GM18861 (cell line): ENCODE data around the gene CST6.
"Not testable (repeated sequence)": the region's sequence is repeated elsewhere in the genome, so short reads cannot be mapped to it uniquely, and the experiment has no call there.

Experiments used
- ATAC-seq: cut with Tn5 transposase; IDR thresholded peaks from one replicate; pipeline ENCODE4 v1.9.1; 2021; ENCODE audit not compliant: unreplicated experiment

CST6 gene

DNA sequence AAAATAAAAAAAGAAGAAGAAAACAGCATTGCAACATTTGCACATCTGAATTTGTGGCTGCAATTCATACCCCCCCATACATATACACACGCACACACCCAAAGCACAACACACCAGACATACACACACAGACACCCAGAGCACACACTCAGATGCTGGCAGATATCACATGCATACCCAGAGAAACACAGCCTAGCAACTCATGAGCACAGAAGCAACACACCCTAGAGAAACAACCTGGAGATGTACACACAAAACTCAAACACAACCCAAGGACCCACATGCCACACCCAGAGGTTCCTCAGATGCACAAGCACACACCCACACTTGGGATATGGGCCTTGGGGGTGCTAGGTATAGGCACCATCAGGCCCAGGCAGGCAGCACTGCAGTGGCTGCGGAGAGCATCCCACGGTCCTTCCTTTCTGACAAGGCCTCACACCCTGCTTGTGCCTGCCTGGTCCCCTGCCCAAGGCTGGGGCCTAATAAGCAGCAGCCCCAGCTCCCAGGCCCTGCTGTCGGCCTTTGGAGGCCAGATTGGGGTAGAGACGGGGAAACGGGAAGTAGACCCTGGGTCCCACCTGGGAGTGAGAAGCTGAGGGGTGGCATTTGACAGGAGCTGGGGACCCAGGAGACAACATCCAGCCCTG lies 3.1 kb downstream of the CST6 start:
- no peak for ATAC-seq

DNA sequence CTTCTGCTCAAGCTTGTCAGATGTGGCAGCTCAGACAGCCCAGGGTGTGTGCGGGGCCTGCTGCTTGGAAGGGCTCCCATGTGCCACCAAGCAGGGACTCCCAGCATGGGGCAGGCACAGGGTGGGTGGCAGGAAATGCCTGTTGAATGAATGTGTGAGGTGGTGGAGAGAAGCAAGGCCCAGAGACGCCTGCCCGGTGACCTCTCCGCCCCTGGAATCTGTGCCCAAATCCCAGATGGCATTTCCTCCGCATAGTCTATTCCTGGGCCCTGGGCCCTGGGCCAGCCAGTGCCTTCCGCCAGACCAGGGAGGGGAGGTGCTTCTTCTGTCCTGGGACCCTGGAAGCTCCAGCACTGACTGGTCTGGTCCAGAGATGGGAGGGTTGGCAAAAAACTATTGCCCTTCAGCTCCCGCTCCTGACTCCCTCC lies 3.7 kb downstream of the CST6 start:
- no peak for ATAC-seq

DNA sequence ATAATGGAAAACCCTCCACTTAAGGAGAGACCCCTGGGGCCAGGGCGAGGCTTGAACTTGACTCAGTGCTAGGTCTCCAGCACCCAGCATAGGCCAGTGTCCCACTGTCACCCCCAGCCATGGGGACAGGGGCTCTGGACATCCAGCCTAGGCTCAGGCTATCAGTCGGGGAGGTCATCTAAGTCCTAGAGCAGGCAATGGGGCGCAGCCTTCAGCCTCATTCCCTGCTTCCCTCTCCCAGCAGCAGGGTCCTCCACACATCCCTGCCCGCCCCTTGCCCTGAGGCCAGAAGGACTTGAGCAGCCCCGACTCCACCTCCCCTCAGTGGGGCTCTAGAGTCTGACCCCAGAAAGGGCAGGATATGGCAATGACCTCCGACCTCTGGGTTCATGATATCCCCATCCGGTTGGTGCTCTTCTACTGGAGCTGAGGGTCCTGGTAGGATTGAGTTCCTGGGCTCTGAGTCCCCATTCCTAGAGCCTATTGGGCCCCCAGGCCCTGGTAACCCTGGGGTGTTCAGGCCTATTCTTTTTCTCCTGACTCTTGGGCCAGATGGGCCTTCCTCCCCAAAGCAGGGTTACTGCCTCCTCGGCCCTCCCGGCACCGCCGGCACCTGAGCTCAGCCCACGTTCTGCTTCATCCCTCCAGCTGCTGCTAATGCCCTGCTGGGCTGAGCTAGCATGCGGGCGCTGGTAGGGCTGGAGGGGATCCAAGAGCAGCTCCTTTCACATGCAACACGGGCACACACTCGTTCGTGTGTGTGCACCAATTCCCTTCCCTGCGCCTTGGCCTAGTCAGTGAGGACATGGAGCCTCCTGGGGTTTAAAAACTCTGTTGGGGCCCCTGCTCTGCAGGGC lies 4.4 kb downstream of the CST6 start:
- ATAC-seq: no peak

DNA sequence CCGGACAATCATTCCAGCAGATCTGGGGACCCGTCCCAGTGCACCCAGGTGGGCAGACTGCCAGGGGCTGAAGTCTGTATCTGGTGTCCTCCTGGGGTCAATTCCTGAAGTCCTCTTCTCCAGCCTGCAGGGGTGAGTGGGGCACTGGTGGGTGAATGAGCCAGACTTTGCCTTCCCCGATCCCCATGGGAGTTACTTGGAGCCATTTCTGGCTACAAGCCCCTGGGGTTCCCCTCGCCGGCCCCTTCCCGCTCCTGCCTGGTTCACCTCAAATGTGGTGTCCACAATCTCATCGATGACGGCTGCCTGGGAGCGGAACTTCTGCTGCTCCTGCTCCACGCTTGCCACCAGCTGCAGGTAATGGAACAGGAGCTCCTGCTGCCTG lies 5.0 kb downstream of the CST6 start:
- no peak for ATAC-seq

DNA sequence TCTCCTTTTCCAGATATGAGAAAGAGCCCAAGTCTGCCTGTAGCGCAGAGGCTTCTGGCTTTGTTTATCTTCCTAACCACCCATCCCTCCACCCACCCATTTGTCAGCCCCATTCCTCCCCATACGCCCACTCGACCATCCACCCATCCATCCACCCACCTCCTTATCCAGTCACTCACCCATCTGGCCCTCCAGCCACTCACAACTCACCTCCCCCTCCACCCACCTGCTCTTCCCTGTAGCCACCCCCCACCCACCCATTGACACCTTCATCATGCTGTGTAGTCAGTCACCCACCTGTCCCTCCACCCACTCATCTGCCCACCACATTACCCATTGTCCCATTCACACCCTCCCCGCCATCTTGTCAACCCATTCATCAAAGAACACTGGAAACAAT lies 5.5 kb downstream of the CST6 start:
- no peak for ATAC-seq

DNA sequence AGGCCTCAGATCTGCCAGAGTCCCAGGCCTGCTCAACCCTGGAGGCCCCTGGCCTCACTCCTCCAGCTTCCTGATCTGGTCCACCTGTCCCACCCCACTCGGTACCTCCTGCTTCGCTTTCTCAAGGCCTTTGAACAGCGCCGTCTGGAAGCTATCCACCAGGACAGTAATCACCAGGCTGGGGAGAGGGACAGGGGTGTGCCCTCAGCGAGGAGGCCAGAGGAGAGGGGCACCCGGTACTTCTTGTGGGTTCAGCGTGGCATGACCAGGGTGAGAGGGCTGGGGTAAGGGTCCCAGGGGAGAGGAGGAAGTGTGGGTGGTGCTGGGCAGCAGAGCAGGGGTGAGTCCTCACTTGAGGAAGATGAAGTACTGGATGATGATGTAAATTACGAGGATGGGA lies 8.4 kb downstream of the CST6 start:
- ATAC-seq: no peak

DNA sequence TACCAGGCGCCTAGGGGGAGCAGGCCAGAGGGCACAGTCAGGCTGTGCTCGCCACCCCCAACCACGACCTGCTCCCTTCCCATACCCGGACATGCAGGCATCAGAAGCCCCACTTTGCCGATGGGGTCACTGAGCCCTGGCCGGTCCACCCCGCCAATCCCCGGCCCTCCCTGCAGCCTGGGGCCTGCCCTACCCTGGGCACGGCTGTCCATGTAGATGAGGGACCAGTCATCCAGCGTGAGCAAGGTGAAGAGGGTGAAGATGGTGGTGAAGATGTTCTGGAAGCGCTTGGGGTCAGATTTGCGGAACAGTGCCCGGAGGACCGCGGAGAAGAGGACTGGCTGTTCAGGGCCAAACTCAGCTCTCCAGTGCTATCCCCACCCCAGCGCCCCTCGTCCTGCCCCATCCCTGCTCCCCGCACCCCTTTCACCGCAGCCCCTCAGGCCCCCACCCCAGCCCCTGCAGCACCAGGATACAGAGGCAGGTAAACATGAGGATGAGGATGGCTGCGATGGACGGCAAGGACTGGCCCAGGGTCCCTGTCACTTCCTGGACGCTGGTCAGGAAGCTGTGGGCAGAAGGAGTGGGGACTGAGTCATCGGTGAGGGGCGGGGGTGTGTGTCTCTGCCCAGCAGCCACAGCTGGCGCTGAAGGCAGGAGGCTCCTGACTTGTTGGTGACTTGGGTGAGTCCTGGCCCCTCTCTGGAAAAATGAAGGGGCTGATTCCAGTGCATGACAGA lies 9.0 kb downstream of the CST6 start:
- no peak for ATAC-seq

DNA sequence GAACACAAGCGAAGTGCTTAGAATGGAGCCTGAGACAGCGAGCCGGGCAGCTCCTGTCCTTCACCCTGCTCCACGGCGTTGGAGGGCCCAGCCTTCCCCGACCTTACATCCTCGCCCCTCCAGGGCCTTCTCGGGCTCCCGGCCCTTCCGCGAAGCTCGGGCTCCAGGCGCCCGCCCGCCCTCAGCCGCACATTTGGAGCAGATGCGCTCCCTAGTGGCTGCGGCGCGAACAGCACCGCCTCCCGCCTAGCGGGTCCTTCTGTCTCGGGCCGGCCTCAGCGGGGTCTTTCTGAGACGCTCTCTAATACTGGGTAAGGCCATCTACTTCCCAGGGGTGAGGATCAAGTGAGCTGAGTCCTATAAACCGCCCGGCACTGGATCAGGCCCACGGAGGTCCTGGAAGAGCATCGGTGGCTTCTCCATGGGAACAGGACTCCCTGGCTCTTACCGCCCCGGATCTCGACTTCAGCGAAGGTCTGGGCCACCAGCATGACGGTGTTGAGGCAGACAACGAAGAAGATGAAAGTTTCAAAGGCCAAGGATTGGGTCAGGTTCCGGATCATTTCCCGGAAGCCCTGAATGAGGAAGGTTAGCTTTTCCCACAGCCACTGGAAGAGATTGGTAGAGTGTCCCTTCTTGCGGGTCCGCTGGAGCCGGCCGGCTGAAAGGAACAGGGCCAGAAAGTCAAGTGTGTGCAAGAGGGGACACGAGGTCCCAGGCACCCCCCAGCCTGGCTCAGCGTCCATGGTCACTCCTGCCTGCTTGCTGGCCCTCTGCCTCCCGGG lies 10.8 kb downstream of the CST6 start:
- no peak for ATAC-seq

DNA sequence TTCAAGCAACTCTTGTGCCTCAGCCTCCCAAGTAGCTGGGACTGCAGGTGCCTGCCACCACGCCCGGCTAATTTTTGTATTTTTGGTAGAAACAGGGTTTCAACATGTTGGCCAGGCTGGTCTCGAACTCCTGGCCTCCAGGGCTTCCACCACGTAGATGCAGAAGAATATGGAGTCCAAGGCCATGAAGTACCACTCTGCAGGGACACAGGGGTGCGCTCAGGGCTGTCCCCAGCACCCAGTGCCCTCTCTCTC lies 11.3 kb downstream of the CST6 start:
- ATAC-seq: not testable (repeated sequence)

DNA sequence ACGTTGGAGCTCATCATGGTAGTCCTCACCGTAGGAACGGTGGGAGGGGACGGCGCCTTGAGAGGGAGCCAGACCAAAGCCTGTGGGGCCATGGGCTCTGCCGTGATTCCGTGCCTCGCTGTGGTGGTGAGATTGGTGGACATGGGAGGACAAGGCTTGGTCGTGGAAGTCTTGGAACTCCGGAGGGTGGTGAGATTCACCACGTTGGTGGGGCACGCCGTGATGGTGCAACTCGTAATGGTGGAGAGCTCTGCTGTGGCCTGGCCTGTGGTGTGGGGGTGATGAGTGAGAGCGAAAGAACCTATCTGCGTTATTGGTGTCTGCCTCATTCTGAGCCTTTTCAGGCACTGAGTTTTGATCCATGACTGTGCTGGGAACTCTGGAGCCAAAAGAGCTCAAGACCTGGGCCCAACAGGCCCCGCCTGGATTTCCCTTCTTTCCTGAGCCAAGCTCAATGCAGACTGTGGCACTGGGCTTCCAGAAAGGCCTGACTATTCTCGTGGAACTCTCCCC lies 14.3 kb downstream of the CST6 start, which contains the start of gene CATSPER1:
CATSPER1 (minus strand) TSS at position 463 of the 513 bp plus-strand sequence; CDS start at position 363, 100 bp downstream.
- no peak for ATAC-seq

DNA sequence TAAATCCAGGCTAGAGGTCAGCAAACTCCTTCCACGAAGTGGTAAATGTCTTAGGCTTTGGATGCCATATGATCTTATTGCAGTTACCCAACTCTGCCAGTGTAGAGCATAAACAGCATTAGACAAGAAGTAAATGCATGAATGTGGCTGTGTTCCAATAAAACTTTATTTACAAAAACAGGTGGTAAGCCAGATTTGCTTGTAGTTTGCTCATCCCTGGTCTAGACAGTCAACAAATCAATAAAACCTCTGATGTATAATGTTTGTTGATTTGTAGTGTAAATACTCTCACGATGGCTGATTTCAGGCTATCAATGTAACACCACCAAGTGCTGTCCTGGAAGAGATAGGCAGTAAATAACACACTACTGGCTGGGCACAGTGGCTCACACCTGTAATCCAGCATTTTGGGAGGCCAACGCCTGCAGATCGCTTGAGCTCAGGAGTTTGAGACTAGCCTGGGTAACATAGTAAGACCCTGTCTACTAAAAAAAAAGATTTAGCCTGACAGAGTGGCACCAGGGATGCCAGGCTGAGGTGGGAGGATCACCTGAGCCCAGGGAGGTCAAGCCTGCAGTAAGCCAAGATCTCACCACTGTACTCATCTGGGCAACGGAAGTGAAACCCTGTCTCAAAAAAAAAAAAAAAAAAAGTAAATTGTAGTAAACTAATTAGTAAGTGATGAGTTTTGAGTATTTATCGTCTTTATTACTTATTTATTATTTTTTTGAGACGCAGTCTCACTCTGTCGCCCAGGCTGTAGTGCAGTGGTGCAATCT lies 21.3 kb downstream of the CST6 start:
- no peak for ATAC-seq

DNA sequence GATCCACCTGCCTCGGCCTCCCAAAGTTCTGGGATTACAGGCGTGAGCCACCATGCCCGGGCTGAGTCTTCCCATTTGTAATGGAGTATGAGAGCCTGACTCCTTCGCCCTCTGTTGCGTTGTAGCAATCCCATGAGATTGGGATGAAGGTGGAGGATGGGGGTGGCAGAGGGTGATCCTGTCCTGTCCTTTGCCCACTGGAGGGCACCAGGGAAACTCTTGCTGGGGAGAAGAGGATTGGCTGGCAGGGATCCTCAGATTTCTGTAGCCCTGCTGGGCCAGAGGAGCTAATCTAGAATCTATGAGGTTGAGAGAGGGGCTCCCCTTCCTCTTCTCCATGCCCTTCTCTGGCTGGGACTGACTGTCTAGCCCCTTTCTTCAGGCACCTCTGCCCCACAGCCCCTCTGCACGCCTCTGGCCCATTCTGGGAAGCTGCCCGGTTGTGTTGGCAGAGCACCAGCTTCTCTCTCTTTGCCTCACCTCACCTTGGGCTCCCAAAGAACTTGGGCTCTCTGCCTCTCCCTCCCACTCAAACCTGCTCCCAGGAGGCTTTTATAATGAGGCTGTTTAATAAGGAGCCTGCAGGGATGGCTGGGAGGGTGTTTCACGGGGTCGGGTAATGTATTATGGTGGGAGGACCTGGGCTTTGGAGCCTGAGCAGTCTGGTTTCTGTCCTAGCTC lies 24.0 kb downstream of the CST6 start:
- ATAC-seq: no peak

DNA sequence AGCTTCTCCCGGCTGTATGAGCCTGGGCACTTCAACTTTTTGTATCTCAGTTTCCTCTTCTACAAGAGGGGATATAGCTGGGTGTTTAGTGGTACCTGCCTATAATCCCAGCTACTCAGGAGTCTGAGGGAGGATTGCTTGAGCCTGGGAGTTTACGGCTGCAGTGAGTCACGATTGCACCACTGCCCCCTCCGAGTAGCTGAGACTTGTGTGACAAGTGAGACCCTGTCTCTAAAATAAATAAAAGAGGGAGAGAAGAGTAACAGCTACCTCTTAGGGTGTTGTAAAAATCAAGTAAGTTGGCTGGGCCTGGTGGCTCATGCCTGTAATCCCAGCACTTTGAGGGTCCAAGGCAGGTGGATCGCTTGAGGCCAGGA lies 24.5 kb downstream of the CST6 start:
- no peak for ATAC-seq

DNA sequence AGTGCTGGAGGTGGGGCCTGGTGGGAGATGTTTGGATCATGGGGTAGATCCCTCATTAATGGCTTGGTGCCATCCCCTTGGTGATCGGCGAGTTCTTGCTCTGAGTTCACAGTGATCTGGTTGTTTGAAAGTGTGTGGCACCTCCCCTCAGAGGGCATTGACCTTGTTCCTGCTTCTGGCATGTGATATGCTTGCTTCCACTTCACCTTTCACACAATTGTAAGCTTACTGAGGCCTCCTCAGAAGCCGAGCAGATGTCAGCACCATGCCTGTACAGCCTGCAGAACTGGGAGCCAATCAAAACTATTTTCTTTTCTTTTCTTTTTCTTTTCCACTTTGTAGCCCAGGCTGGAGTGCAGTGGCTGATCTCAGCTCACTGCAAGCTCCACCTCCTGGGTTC lies 25.5 kb downstream of the CST6 start:
- ATAC-seq: no peak

DNA sequence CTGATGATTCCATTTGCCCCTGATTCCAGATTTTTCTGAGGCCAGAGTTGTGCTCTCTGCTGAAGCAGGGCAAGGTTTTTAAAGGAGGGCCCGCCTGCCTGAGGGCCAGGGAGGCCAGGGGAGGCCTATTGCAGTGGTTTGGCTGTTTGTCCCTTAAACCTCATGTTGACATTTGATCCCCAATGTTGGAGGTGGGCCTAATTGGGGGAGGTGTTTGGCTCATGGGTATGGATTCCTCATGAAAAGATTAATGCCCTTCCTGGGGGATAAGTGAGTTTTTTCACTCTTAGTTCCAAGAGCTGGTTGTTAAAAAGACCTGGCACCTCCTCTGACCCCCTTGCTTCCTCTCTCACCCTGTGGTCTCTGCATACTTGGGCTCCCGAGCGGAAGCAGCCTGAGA lies 28.0 kb downstream of the CST6 start:
- no peak for ATAC-seq

DNA sequence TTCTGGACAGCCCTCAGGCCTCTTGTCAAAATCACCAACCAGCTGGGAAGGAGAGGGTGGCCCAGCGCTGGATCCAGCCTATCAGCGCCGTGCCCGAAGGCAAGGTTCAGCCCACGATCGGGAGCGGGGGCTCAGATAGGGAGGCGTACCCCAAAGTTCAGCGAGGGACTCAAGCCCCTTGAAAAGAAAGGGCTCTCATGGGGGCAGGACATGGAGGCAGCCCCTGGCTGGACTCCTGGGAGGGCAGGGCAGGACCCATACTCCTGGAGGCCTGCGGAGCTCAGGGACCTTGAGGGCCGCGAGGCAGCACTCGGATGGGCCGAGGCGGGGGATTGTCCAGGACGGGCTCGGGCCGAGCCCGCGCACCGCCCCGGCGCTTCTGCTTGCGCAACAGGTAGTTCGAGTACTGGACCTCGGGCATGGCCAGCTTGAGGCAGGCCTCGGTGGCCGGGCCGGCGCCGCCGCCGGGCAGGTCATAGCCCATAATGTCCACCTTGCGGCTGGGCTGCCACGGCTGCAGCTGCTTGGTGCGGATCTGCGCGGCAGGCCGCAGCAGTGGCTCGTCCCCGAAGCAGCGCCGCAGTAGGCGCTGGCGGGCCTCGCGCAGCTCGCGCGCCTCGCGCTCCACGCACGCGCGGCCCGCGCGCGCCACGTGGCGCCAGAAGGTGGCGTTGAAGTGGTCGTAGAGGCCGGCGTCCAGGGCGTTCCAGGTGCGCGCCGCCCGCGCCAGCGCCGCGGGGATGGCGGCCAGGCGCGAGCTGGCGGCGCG lies 30.6 kb downstream of the CST6 start:
- no peak for ATAC-seq

DNA sequence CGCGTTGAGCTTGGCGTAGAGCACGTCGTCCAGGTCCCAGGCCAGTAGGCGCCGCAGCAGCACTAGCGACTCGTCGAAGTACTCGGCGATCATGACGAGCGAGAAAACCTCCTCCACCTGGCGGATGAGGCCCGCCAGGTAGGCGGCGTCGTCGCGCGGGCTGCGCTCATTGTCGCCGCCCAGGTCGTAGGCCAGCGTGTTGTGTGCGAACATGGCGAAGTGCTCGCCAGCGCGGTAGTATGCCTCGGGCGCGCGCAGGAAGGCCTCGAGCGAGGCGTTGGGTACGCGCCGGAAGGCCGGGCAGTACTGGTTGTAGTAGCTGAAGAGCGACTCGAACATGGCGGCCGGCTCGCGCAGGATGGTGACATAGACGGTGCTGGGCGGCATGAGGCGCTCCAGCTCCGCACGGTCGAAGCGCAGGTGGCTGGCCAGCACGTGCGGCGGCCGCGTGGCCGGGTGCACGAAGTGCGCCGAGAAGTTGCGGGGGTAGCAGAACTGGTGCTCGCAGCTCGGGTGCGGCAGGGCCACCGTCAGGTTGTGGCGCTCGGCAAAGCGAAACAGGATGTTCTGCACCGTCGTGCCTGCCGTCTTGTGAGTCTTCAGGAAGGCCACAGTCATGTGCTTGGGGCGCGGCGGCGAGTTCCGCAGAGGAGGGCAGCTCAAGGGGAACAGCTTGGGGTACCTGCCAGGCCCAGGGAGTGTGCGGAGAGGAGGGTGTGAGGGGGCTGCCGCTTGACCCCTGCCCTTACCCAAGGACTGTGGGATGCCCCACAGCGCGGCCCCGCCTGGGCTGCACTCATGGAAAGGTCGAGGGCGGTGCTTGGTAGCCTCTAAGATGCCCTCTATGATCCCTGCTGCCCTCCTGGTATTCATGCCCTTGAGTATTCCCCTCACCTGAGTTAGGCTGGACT lies 31.4 kb downstream of the CST6 start:
- ATAC-seq: no peak

DNA sequence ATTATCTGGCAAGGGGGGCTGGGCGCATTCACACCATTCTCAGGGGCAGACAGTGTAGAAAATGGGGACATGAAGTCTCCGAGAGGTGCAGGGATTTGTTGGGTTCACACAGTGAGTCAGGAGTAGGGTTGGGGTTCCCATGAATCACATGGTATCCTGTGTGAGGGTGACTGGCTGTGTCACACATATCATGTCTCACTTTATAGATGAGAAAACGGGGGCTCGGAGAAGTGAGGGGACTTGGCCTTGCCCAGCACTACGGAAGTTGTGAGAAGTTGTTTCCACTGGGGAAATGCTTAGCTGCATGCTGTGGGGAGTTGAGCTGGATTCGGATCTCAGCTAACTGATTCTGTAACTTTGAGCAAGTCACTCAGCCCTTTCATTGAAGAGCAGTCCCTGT lies 32.9 kb downstream of the CST6 start:
- ATAC-seq: no peak
